Astrocyte of the spinal cord (primary cell): ENCODE measurements around the gene TRIP10.

Experiments used
- DNase-seq: peaks from one replicate; pipeline ENCODE4 v3.0.0; 2011; ENCODE audit warnings: low read depth, low spot score
- H3K4me3 ChIP-seq: 2 replicates; pipeline ENCODE4 v1.5.1; 2011; ENCODE audit warnings: low read depth, mild to moderate bottlenecking, low read length, moderate library complexity
- CTCF ChIP-seq: IDR thresholded peaks from 2 replicates; pipeline ENCODE4 v1.5.1; 2012; ENCODE audit warnings: low read depth, mild to moderate bottlenecking, low read length, inconsistent platforms
- in situ Hi-C: cut with HindIII; loops from 2 replicates; pipeline ENCODE4 v1.10.0; 2017; ENCODE audit warnings: low sequenced_read_pairs

The TRIP10 gene

GRCh38 chr19:6724631-6725492 lies 14.6 kb upstream of the TRIP10 start:
- no peak for TF ChIP-seq CTCF
- in situ Hi-C loops = no loop called here
- no peak for DNase-seq
- H3K4me3 ChIP-seq = no peak overlapping the region

DNA sequence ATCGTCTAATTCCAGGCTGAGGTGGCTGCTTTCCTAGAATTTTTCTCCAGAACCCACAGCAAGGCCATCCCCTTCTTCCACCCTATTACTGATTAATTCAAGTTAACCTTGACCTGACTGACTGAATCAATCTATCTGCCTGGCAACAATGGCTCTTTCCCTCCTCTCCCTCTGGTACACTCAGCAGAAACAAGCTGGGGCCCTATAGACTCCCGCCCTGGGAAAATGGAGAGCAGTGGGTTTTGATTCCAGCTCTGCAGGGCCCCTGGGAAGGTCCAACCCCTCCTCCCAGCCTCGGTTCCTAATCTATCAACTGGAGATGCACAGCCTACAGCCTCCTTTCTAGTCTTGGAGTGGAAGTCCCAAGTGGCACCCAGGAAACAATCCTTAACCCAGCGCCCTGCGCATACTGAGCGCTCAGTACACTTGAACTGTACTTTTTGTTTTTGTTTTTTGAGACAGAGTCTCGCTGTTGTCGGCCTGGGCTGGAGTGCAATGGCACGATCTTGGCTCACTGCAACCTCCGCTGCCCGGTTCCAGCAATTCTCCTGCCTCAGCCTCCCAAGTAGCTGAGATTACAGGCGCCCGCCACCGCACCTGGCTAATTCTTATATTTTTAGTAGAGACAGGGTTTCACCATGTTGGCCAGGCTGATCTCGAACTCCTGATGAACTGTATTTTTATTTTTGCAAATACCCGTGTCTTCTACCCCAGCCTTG lies 13.8 kb upstream of the TRIP10 start:
- H3K4me3 ChIP-seq = no peak overlapping the region
- TF ChIP-seq CTCF = no peak
- in situ Hi-C loops = no loop called here
- no peak for DNase-seq

GRCh38 chr19:6728346-6728745 lies 11.1 kb upstream of the TRIP10 start:
- TF ChIP-seq CTCF = no peak
- DNase-seq = no peak
- H3K4me3 ChIP-seq = no peak overlapping the region
- in situ Hi-C loops = no loop called here

DNA sequence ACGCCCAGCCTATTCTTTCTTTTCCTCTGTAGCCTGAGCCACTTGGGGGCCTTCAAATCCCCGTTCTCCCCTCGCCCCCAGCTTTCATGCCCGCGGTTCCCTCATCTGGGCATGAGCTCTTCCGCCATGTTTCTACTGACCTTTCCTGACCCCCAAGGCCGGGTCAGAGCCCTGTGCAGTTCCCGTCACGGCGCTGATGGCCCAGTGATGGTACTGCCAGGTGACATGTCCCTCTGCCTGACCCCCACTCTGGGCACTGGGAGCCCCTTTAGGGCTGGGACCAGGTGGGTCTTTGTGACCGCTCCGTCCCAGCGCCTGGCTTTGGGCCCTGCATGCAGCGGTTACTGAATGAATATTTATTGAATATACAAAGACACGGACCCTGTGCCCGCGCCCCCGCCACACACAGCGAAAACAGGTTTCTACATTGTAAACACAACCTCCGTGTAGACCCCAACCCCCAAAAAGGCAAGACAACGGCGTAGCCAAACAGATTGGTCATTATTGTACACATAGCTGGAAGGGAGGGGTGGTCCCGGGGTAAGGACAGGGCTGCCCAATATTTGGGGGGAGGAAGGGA lies 9.8 kb upstream of the TRIP10 start:
- no peak for TF ChIP-seq CTCF
- no peak for DNase-seq
- in situ Hi-C loops = no loop called here

GRCh38 chr19:6730153-6730804 lies 9.2 kb upstream of the TRIP10 start:
- no peak for DNase-seq
- no peak overlapping the region for H3K4me3 ChIP-seq
- TF ChIP-seq CTCF = no peak
- in situ Hi-C loops = no loop called here

More for the DNA sequence above, 9.8 kb upstream of the TRIP10 start:
- no peak overlapping the region for H3K4me3 ChIP-seq

GRCh38 chr19:6730941-6731670 lies 8.4 kb upstream of the TRIP10 start:
- no peak overlapping the region for H3K4me3 ChIP-seq
- in situ Hi-C loops = no loop called here
- no peak for TF ChIP-seq CTCF
- no peak for DNase-seq
